GM21737 (cell line): Measurements from ENCODE around the gene HEPN1.

Experiments used
- ATAC-seq: cut with Tn5 transposase; IDR thresholded peaks from one replicate; pipeline ENCODE4 v1.9.1; 2021; ENCODE audit warnings: mild to moderate bottlenecking, moderate library complexity; ENCODE audit not compliant: unreplicated experiment

Gene HEPN1

DNA sequence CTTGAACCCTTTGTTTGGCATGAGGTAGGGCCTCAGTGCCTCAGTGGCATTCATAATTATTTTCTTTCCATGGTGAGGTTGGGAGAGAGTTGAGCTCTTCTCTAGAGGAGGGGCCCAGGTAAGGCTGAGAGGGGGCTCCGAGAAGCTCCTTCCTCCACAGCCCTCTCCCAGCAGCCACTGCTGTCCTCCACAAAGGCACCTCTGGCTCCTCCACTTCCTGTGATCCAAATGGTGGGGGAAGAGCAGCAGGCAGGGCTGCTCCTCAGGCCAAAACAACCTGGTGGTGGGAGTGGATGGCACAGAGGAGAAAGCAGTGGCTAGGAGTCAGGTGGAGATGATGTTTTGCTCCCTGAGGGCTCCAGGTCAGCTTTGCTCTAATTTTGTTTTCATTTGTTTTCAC lies 34.7 kb upstream of the HEPN1 start:
- ATAC-seq: no peak

DNA sequence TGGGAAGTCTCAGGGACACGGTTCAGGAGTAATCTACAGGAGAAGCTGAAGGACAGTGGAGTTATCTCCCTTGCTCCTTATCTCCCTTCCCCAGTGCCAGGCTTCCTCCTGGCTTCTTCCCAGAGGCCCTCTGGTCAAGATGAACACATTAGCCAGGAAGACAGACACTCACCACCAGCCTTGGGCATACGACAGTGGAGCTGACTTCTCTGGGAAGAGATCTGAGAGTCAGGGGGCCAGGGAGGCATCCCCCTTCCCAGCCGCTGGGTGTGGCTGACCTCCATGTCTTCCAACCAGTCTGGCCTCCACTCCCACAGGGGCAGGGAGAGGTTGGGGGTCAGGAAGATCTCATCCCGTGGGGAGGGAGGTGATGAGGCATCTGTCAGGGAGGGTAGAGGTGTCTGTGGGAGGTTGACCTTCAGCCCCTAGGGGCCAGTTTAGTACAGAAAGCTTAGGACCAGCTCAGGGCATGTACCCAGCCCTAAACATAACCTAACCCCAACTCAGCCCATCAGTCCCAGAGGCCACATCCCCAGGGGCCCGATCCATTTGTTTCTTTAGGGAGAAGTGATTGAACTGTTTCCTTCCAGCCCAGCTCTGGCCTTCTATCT lies 34.1 kb upstream of the HEPN1 start:
- no peak for ATAC-seq

DNA sequence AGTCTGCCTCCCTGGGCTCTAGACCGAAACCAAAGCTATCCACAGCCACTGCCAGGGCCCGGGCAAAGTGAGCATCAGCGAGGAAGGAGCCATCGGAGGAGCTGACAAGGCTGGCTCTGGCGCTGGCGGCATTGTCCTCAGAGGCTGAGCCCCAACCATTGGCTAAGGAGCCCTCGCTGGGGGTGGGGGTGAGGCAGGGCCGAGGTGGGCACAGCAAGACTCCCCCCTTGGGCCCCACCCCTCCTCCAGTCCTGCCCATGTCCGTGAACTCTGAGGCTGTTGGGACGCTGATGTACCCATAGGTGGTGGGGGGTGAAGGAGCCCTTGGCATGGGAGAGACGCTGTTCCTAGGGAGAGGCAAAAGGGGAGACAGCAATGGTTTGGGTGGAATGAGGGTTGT lies 32.6 kb upstream of the HEPN1 start:
- ATAC-seq: no peak

DNA sequence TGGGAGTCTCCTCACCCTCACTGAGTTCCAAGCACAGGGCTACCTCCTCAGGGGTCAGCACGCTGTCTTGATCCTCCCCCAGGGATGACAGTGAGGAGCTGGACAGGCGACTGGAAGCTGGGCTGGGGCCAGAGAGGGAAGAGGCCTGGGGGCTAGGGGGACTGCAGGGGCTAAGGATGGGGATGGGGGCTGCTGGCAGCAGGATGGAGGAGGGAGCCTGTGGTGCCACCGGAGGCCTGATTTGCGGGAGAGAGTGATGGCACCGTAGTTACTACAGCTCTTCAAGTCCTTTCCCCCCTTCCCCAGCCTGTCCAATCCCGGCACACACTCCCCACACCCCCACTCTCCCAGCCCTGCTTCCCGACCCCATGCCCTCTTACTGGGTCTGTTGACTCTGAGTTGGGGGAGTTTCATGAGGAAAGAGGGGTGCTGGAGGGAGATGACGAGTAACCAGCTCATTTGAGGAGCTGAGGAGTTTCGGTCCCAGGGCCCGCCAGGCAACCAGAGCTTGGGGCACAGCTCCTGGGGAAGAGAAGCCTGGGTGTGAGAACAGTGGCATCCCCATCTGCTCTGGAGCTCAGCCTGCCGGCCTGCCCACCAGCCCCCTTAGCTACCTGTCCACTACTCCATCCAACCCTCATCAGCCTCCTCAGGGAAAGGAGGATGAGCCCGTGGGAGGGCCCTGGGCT lies 31.9 kb upstream of the HEPN1 start:
- ATAC-seq: no peak

DNA sequence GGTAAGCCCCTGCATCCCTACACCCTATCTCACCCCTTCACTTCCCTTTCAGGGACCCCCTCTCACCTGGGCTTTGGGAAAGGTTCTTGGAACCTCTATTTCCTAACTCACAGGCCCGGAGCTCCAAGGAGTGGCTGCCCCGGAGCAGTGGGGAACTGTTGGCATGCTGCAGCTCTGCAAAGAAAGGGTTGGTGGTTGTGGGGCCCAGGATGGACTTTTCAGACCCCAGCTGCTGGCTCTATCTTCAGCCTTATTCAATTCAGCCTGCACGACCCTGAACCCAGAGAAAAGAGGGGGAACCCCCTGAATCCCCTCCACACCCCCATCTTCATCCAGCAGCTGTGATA lies 31.4 kb upstream of the HEPN1 start:
- no peak for ATAC-seq

GRCh38 chr11:124889191-124890091 lies 29.6 kb upstream of the HEPN1 start:
- ATAC-seq: no peak

DNA sequence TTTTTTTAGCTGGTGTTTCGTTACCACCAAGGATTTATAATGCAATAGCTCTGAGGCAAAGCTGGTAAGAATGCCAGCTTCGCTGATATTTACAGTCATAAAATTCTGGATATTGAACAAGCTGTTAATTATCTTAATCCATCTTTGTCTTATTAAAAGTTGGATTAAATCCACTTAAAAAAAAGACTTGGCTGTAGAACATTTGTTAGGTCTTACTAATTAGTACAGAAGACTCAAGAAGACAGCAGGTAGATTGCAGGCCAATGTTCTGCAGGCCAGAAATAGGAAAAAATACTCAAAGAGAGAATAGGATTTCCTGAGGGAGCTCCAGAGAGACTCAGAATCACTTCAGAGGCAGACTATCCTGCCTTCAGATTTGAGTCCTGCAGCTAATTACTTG lies 28.9 kb upstream of the HEPN1 start:
- no peak for ATAC-seq

DNA sequence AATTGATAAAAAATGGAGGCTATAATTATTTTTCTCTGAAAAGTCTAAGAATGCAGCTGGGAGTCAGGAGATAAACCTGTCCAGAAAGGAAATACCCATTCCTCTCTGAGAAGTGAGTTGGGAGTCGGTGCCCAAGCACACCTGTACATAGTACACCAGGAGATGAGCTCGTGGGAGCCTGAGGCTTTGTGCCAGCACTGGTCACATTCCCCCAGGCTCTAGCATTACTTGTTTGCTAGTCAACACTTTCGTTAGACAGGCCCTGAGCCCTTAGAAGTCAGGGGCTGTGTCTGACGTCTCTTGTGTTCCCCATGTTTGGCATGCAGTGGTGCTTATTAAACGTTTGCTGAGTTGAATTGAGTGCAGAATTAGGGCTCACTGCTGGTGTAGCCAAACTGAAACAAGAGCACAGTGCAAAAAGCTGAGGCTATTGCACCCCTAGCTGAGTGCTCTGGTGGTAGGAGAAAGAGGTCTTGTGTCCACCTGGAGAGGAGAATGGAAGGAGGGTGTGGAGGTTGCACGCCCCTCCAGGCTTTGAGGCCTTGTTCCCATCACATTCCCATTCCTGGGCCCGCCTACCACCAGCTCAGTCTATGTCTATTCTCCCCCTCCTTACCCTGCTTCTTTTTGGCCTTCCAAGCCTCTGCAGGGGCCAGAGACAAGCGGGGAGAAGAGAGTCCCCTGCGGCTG lies 28.2 kb upstream of the HEPN1 start:
- ATAC-seq: no peak

DNA sequence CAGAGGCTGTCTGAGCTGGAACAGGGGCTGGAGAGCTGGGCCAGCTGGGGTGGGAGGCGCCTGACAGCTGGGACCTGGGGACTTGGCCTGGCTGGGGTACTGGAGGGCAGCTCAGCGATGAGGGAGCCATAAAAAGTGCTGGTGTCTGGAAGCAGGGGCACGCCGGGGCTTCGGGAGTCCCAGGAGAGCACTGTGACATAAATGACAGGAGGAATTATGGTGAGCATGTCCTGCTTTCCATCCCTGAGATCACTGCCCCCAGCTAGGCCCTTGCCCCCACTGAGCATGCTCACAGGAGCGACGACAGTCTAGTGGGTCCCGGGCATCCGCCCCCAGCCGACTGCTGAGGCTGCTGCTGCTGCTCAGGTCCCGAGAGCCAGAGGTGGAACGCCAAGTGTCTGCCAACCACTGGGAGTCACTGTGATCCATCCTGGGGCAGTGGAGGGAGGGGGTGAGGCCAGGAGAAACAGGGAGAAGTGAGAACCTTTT lies 27.6 kb upstream of the HEPN1 start:
- no peak for ATAC-seq

- no peak for ATAC-seq
These were observed 26.9 kb upstream of the HEPN1 start for GRCh38 chr11:124892146-124892545.

- no peak for ATAC-seq
These were observed 26.1 kb upstream of the HEPN1 start for GRCh38 chr11:124892750-124893454.

DNA sequence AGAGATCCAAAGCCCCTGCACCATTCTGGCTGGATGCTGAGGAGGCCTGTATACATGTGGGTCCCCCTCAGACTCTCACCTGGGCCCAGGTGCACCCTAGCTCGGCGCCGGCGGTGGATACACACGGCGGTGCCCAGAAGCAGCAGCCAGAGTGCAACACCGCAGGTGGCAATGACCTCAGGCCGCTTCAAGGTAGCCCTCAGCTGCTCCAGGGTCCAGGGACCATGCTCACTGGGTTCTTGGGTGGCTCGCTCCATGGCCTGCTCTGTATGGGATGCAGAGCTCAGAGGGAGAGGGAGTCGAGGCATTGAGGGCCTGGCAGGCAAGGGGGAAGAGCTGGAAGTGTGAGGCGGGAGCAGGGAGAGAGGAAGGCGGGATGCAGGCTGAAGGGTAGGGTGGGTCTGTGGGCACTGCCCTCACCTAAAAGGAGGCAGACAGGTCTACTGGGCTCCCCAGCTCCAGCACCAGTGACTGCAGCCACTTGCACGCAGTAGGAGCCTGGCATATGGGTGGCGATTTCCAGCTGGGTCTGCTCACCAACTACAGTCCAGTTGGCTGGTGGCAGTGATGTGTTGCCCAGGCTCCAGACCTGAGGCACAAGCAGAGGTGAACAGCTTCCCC lies 25.2 kb upstream of the HEPN1 start:
- ATAC-seq: no peak

GRCh38 chr11:124894606-124895430 lies 24.2 kb upstream of the HEPN1 start:
- ATAC-seq: no peak

GRCh38 chr11:124895471-124895971 lies 23.5 kb upstream of the HEPN1 start:
- ATAC-seq: no peak

DNA sequence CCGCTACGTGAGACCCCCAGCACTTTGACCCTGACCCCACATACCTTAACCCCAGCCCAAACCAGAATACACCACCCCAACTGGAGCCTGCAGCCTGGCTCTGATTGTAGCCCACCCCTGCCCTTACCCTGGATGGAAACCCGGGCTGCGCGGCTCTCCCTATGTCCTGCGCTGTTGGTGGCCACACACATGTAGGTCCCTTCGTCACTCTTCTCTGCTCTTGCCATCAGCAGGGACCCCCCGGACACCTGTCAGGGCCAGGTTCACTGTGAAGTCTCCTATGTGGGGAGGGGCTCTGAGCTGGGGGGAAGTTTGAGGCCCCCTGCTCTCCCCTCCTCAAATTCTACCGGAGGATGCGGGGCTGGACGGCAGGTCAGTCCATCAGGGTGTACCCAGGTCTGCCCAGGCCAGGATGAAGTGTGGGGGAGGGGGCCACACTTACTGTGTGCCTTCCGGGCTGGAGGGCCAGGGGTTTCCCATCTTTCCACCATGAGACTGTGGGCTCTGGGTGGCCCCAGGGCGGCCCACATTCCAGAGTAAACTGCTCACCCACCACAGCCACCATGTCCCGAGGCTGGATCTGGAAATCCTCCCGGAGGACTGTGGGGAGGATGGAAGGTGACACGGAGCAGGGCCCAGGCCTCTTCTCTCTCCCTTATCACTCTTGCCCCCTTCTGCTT lies 22.8 kb upstream of the HEPN1 start:
- no peak for ATAC-seq

DNA sequence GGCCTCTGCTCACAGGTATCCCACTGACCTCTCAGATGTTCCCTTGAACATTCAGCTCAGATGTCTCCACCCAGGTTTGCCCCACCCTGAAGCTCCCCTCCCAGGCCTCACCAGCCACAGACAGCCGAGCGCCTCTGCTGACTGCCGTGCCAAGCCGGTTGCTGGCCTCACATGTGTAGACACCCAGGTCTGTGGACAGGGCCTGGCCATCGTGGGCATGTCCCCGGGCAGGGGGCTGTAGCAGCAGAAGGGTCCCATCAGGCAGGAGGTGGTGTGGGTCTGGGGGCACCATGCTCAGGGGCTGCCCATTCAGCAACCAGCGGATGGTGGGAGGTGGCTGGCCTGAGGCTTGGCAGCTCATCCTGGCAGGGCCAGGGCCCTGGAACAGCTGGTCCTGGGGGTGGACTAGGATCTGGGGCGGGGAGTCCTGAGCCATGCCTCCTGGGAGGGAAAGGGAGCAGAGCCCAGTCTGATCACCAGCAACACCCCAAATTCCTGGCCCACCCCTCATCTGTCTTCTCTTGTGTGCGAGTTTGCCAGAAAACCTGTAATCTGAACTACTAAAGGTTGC lies 22.1 kb upstream of the HEPN1 start:
- no peak for ATAC-seq

GRCh38 chr11:124897674-124898262 lies 21.3 kb upstream of the HEPN1 start, which contains the start of gene ROBO4:
Gene ROBO4, minus strand, starts transcription at chr11:124897865. Its CDS starts 70 bp downstream, at chr11:124897795.
- ATAC-seq: no peak

GRCh38 chr11:124898263-124898680 lies 20.8 kb upstream of the HEPN1 start:
- no peak for ATAC-seq
